ENCODE measurements around the gene ASB16. TPM values are rescaled to one million over a fixed set of nuclear protein-coding genes. Genes with fewer than 3 reads are reported as not detected.

Gene ASB16
- total RNA-seq, 1 experiment from 2014 or later: 0.19 TPM

- DNase-seq: peak; percentile 45
- no TSS peak for BruUV-seq (replicated peaks)
- Mint-ChIP-seq H3K4me3 (ENCODE audit: low read depth, unreplicated experiment) (peak overlapping the region; percentile 86), H3K27me3 (ENCODE audit: unreplicated experiment) (no peaks in the 10 kb centered on the region), H3K36me3 (ENCODE audit: insufficient read depth, unreplicated experiment) (peaks cover 63% of the 10 kb centered on the region), H3K27ac (ENCODE audit: unreplicated experiment) (peak overlapping the region; percentile 79), H3K9me3 (ENCODE audit: low read depth, unreplicated experiment) (no peaks in the 10 kb centered on the region), H3K4me1 (ENCODE audit: low read depth, unreplicated experiment) (peaks cover 33% of the 10 kb centered on the region)
- no peak for TF ChIP-seq CTCF (IDR thresholded peaks at IDR 0.05; ENCODE audit: unreplicated experiment)
- intact Hi-C loops (cut with micrococcal nuclease; ENCODE audit: unreplicated experiment): loop anchor here (1.0 to 5.0 kb wide), 3 partner anchors 21 to 126 kb away; partner anchors contain the start of gene GRN
- CTCF ChIA-PET: interaction anchor here (0.6 to 2.0 kb wide), 13 partner anchors 10 to 330 kb away, joined by 3 to 10 read pairs (median 4); partner anchors contain the start of genes GRN and SLC25A39
Observed at GRCh38 chr17:44221862-44222111, 51.3 kb downstream of the ASB16 start.

GRCh38 chr17:44222112-44222869 is 51.8 kb downstream of the ASB16 start:
- Mint-ChIP-seq H3K36me3 (ENCODE audit: insufficient read depth, unreplicated experiment) (peaks cover 60% of the 10 kb centered on the region), H3K9me3 (ENCODE audit: low read depth, unreplicated experiment) (no peaks in the 10 kb centered on the region), H3K4me3 (ENCODE audit: low read depth, unreplicated experiment) (peak overlapping the region; percentile 86), H3K4me1 (ENCODE audit: low read depth, unreplicated experiment) (peaks cover 28% of the 10 kb centered on the region), H3K27ac (ENCODE audit: unreplicated experiment) (peak overlapping the region; percentile 79), H3K27me3 (ENCODE audit: unreplicated experiment) (no peaks in the 10 kb centered on the region)
- CTCF ChIA-PET: interaction anchor here (0.6 to 2.0 kb wide), 13 partner anchors 10 to 331 kb away, joined by 3 to 10 read pairs (median 4); partner anchors contain the start of genes GRN and SLC25A39
- BruUV-seq (replicated peaks): no TSS peak
- DNase-seq: peak; percentile 81
- intact Hi-C loops (cut with micrococcal nuclease; ENCODE audit: unreplicated experiment): loop anchor here (1.0 to 5.0 kb wide), 3 partner anchors 22 to 125 kb away; partner anchors contain the start of gene GRN
- no peak for TF ChIP-seq CTCF (IDR thresholded peaks at IDR 0.05; ENCODE audit: unreplicated experiment)

- peak; percentile 88 for DNase-seq
- Mint-ChIP-seq H3K4me3 (ENCODE audit: low read depth, unreplicated experiment) (peak overlapping the region; percentile 42), H3K27ac (ENCODE audit: unreplicated experiment) (peak overlapping the region; percentile 73), H3K4me1 (ENCODE audit: low read depth, unreplicated experiment) (peaks cover 20% of the 10 kb centered on the region), H3K27me3 (ENCODE audit: unreplicated experiment) (peaks cover 2% of the 10 kb centered on the region), H3K36me3 (ENCODE audit: insufficient read depth, unreplicated experiment) (peaks cover 49% of the 10 kb centered on the region), H3K9me3 (ENCODE audit: low read depth, unreplicated experiment) (no peaks in the 10 kb centered on the region)
- BruUV-seq (replicated peaks): no TSS peak
- no peak for TF ChIP-seq CTCF (IDR thresholded peaks at IDR 0.05; ENCODE audit: unreplicated experiment)
- intact Hi-C loops (cut with micrococcal nuclease; ENCODE audit: unreplicated experiment): loop anchor here (5.0 kb wide), 2 partner anchors 104 to 124 kb away; partner anchors contain the start of gene GRN
- CTCF ChIA-PET: interaction anchor here (0.6 to 1.1 kb wide), 2 partner anchors 37 to 164 kb away, joined by 4 to 6 read pairs; partner anchors contain the start of gene TMUB2
Observed at GRCh38 chr17:44223541-44224071, 53.1 kb downstream of the ASB16 start.

Small RNAs within 50 kb of the gene (microRNA-seq; reads per million reads assigned to microRNA genes)
- gene MIR6782: not detected

Other genes starting within 250 kb of the ASB16 start
- gene PPY, start 228.2 kb upstream of the ASB16 start, total RNA-seq (2022): not detected in 2 replicates
- not detected in 2 replicates for gene PYY, start 216.8 kb upstream of the ASB16 start, total RNA-seq (2022)
- 1.3 and 1.6 TPM in 2 replicates for gene NAGS, start 166.1 kb upstream of the ASB16 start, total RNA-seq (2022)
- gene TMEM101, start 155.7 kb upstream of the ASB16 start, total RNA-seq (2022): 41.8 and 43.8 TPM in 2 replicates
- 79.5 and 90.6 TPM in 2 replicates for gene LSM12, start 104.0 kb upstream of the ASB16 start, total RNA-seq (2022)
- 99.6 and 103 TPM in 2 replicates for gene G6PC3, start 100.0 kb upstream of the ASB16 start, total RNA-seq (2022)
- gene HDAC5, start 47.1 kb upstream of the ASB16 start, total RNA-seq (2022): 22.4 and 22.8 TPM in 2 replicates
- 24.4 and 24.8 TPM in 2 replicates for gene HROB, start 28.8 kb upstream of the ASB16 start, total RNA-seq (2022)
- gene TMUB2, start 16.3 kb downstream of the ASB16 start, total RNA-seq (2022): 56.0 and 58.8 TPM in 2 replicates
- 93.1 and 112 TPM in 2 replicates for gene ATXN7L3, start 29.2 kb downstream of the ASB16 start, total RNA-seq (2022)
- 92.1 and 94.2 TPM in 2 replicates for gene UBTF, start 49.0 kb downstream of the ASB16 start, total RNA-seq (2022)
- not detected in 2 replicates for gene SLC4A1, start 97.4 kb downstream of the ASB16 start, total RNA-seq (2022)
- 0.86 and 1.2 TPM in 2 replicates for gene RUNDC3A, start 137.9 kb downstream of the ASB16 start, total RNA-seq (2022)
- gene SLC25A39, start 154.1 kb downstream of the ASB16 start, total RNA-seq (2022): 271 and 297 TPM in 2 replicates
- 376 and 480 TPM in 2 replicates for gene GRN, start 174.6 kb downstream of the ASB16 start, total RNA-seq (2022)
- gene FAM171A2, start 193.1 kb downstream of the ASB16 start, total RNA-seq (2022): 0.95 and 2.0 TPM in 2 replicates
- 1.2 and 1.6 TPM in 2 replicates for gene ITGA2B, start 218.9 kb downstream of the ASB16 start, total RNA-seq (2022)

Measured in Calu3 (cell line).